HepG2 (cell line): ENCODE data around the gene ATP6V0A1. TPM values are rescaled to one million over a fixed set of nuclear protein-coding genes. Genes with fewer than 3 reads are reported as not detected.
A peak's percentile ranks its signal among the peaks of the same experiment; 100 is the strongest.

Source experiments
- CENPT ChIP-seq: sonication (generic); formaldehyde crosslinking; IDR thresholded peaks from 2 replicates; pipeline ENCODE4 v1.8.0; 2022; ENCODE audit warnings: low read depth, mild to moderate bottlenecking, moderate library complexity, missing genetic modification reagents
- MEIS2 ChIP-seq: sonication (generic); formaldehyde crosslinking; IDR thresholded peaks from 2 replicates; pipeline ENCODE4 v1.9.0; 2021; ENCODE audit warnings: mild to moderate bottlenecking, missing genetic modification reagents
- MYC ChIP-seq: sonication (generic); formaldehyde crosslinking; IDR thresholded peaks from 2 replicates; pipeline ENCODE4 v1.9.0; 2021; ENCODE audit warnings: missing genetic modification reagents, borderline replicate concordance
- NAIF1 ChIP-seq: sonication (generic); formaldehyde crosslinking; IDR thresholded peaks from 2 replicates; pipeline ENCODE4 v1.5.0; 2020; ENCODE audit warnings: mild to moderate bottlenecking, missing genetic modification reagents, borderline replicate concordance
- NONO ChIP-seq, 2 experiments: fragments of 450-650 bp in 1 of 2; sonication (generic) in 1 of 2; formaldehyde crosslinking in 1 of 2; IDR thresholded peaks in 1 of 2; conservative IDR thresholded peaks in 1 of 2; 2 replicates each; pipeline versions ENCODE4 v1.6.1 to v1.8.0; 2017 to 2022; ENCODE audit warnings: mild to moderate bottlenecking in 1 of 2, missing genetic modification reagents in 1 of 2, moderate library complexity in 1 of 2
- SAP130 ChIP-seq: IDR thresholded peaks from 2 replicates; pipeline ENCODE4 v1.6.1; 2016; ENCODE audit warnings: low read depth
- SATB2 ChIP-seq: sonication (generic); formaldehyde crosslinking; IDR thresholded peaks from 2 replicates; pipeline ENCODE4 v1.5.0; 2020; ENCODE audit warnings: missing genetic modification reagents
- THAP11 ChIP-seq: IDR thresholded peaks from 2 replicates; pipeline ENCODE4 v1.6.1; 2016; ENCODE audit warnings: missing biosample characterization, missing genetic modification reagents
- ZNF121 ChIP-seq: sonication (generic); formaldehyde crosslinking; IDR thresholded peaks from 2 replicates; pipeline ENCODE4 v1.5.0; 2020; ENCODE audit warnings: mild to moderate bottlenecking, missing genetic modification reagents
- ZNF138 ChIP-seq: sonication (generic); formaldehyde crosslinking; IDR thresholded peaks from 2 replicates; pipeline ENCODE4 v1.5.0; 2020; ENCODE audit warnings: mild to moderate bottlenecking, low read depth, missing genetic modification reagents
- ZNF160 ChIP-seq: sonication (generic); formaldehyde crosslinking; IDR thresholded peaks from 2 replicates; pipeline ENCODE4 v1.8.0; 2022; ENCODE audit warnings: mild to moderate bottlenecking, inconsistent platforms, missing genetic modification reagents
- ZNF354B ChIP-seq: sonication (generic); formaldehyde crosslinking; IDR thresholded peaks from 2 replicates; pipeline ENCODE4 v1.8.0; 2022; ENCODE audit warnings: mild to moderate bottlenecking, missing genetic modification reagents
- ZNF761 ChIP-seq: sonication (generic); formaldehyde crosslinking; conservative IDR thresholded peaks from 2 replicates; pipeline ENCODE4 v1.4.0; 2020; ENCODE audit warnings: mild to moderate bottlenecking, missing genetic modification reagents
- polyA plus RNA-seq, 8 experiments: library from polyadenylated mRNA; depleted of rRNA in 3 of 8; stranded (reverse) in 7 of 8; unstranded in 1 of 8; fragments of >200 nt; fragmentation: Illumina TruSeq in 4 of 8; extraction: Trizol in 4 of 8; gene quantifications; 2 replicates each; pipeline versions ENCODE4 v1.2.1 to v1.2.3, GENCODE V29; 2011 to 2016; ENCODE audit warnings: low read depth in 4 of 8, missing spikeins in 1 of 8, mixed read lengths in 1 of 8; ENCODE audit not compliant: insufficient read depth in 1 of 8
- total RNA-seq, 5 experiments: library from RNA; depleted of rRNA; stranded (reverse); fragments of >200 nt; fragmentation: Illumina TruSeq; extraction: Trizol; gene quantifications; 2 replicates each; pipeline ENCODE4 v1.2.3, GENCODE V29; 2016; ENCODE audit warnings: low read depth in 1 of 5
- TF ChIP-seq, protein P1 (sequence below): sonication (generic); formaldehyde crosslinking; IDR thresholded peaks from 2 replicates; pipeline ENCODE4 v1.5.1; 2020; ENCODE audit warnings: missing genetic modification reagents, mild to moderate bottlenecking, borderline replicate concordance
- TF ChIP-seq, protein P2 (sequence below): sonication (generic); formaldehyde crosslinking; IDR thresholded peaks from 2 replicates; pipeline ENCODE4 v1.5.0; 2020; ENCODE audit warnings: mild to moderate bottlenecking, missing genetic modification reagents, borderline replicate concordance
- TF ChIP-seq, protein P3 (sequence below): sonication (generic); formaldehyde crosslinking; IDR thresholded peaks from 2 replicates; pipeline ENCODE4 v1.4.0; 2020; ENCODE audit warnings: missing genetic modification reagents
- TF ChIP-seq, protein P4 (sequence below): sonication (generic); formaldehyde crosslinking; IDR thresholded peaks from 2 replicates; pipeline ENCODE4 v1.8.0; 2022; ENCODE audit warnings: missing genetic modification reagents, mild to moderate bottlenecking, borderline replicate concordance

Gene ATP6V0A1
- total and polyA plus RNA-seq, 2 of the 13 experiments (the other 11 are each of a cell fraction or from before 2014, with no cell fraction given): 27.9 to 54.1 TPM

DNA sequence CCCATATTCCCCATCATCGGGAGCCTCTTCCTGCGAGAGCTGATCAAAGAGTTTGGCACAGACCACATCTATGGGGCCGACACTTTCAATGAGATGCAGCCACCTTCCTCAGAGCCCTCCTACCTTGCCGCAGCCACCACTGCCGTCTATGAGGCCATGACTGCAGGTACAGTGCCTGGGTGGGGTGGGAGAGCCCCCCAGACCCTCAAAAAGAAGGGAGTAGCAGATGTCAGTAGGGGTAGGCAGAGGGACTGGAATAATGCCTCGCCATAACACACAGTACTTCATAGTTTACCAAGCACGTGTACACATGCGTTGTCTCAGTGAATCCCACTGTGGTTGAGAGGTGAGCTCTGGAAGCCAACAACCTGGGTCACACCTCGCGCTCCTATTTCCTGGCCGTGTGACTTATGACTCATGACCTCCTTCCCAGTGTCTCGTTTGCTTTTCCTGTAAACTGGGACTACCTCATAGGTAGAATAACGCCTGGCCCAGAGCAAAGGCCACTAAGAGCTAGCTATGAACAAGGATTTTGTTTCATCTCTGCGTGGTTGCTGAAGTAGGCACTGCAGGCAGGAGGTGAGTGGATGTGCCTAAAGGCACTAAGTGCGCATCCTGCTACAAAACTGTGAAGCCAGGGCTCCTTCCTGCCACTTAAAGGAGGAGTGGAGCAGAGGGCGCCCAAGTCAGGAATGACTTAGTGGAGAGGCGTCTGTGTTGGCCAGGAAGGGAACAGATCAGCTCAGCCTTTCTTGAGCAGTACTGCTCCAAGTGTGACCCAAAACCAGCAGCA is 82.6 kb downstream of the ATP6V0A1 start (continued):
- TF ChIP-seq, protein P1, sequence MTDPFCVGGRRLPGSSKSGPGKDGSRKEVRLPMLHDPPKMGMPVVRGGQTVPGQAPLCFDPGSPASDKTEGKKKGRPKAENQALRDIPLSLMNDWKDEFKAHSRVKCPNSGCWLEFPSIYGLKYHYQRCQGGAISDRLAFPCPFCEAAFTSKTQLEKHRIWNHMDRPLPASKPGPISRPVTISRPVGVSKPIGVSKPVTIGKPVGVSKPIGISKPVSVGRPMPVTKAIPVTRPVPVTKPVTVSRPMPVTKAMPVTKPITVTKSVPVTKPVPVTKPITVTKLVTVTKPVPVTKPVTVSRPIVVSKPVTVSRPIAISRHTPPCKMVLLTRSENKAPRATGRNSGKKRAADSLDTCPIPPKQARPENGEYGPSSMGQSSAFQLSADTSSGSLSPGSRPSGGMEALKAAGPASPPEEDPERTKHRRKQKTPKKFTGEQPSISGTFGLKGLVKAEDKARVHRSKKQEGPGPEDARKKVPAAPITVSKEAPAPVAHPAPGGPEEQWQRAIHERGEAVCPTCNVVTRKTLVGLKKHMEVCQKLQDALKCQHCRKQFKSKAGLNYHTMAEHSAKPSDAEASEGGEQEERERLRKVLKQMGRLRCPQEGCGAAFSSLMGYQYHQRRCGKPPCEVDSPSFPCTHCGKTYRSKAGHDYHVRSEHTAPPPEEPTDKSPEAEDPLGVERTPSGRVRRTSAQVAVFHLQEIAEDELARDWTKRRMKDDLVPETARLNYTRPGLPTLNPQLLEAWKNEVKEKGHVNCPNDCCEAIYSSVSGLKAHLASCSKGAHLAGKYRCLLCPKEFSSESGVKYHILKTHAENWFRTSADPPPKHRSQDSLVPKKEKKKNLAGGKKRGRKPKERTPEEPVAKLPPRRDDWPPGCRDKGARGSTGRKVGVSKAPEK: 0 out of 2 replicates have a peak, but pooled peaks have one; percentile 38
- TF ChIP-seq SATB2 (no peak), NAIF1 (CRISPR knock-in tag) (0 out of 2 replicates have a peak, but pooled peaks have one; percentile 44), NONO (IDR thresholded peaks at IDR 0.05) (no peak), NONO (CRISPR knock-in tag; conservative IDR thresholded peaks at IDR 0.05) (peak; percentile 72), ZNF138 (no peak), SAP130 (CRISPR knock-in tag) (peak; percentile 95), ZNF761 (CRISPR knock-in tag) (no peak; the same call in 1 of the 2 replicates), MYC (peak; percentile 74; the same call in 1 of the 2 replicates), ZNF354B (no peak), MEIS2 (CRISPR knock-in tag) (peak; percentile 81; the same call in 1 of the 2 replicates), ZNF160 (CRISPR knock-in tag) (no peak; the same call in 1 of the 2 replicates), CENPT (0 out of 2 replicates have a peak, but pooled peaks have one; percentile 55), THAP11 (peak; percentile 67), ZNF121 (CRISPR knock-in tag) (peak; percentile 56; the same call in 1 of the 2 replicates)
- TF ChIP-seq, protein P2, sequence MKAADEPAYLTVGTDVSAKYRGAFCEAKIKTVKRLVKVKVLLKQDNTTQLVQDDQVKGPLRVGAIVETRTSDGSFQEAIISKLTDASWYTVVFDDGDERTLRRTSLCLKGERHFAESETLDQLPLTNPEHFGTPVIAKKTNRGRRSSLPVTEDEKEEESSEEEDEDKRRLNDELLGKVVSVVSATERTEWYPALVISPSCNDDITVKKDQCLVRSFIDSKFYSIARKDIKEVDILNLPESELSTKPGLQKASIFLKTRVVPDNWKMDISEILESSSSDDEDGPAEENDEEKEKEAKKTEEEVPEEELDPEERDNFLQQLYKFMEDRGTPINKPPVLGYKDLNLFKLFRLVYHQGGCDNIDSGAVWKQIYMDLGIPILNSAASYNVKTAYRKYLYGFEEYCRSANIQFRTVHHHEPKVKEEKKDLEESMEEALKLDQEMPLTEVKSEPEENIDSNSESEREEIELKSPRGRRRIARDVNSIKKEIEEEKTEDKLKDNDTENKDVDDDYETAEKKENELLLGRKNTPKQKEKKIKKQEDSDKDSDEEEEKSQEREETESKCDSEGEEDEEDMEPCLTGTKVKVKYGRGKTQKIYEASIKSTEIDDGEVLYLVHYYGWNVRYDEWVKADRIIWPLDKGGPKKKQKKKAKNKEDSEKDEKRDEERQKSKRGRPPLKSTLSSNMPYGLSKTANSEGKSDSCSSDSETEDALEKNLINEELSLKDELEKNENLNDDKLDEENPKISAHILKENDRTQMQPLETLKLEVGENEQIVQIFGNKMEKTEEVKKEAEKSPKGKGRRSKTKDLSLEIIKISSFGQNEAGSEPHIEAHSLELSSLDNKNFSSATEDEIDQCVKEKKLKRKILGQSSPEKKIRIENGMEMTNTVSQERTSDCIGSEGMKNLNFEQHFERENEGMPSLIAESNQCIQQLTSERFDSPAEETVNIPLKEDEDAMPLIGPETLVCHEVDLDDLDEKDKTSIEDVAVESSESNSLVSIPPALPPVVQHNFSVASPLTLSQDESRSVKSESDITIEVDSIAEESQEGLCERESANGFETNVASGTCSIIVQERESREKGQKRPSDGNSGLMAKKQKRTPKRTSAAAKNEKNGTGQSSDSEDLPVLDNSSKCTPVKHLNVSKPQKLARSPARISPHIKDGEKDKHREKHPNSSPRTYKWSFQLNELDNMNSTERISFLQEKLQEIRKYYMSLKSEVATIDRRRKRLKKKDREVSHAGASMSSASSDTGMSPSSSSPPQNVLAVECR: peak; percentile 72; the same call in 1 of the 2 replicates
- TF ChIP-seq, protein P3, sequence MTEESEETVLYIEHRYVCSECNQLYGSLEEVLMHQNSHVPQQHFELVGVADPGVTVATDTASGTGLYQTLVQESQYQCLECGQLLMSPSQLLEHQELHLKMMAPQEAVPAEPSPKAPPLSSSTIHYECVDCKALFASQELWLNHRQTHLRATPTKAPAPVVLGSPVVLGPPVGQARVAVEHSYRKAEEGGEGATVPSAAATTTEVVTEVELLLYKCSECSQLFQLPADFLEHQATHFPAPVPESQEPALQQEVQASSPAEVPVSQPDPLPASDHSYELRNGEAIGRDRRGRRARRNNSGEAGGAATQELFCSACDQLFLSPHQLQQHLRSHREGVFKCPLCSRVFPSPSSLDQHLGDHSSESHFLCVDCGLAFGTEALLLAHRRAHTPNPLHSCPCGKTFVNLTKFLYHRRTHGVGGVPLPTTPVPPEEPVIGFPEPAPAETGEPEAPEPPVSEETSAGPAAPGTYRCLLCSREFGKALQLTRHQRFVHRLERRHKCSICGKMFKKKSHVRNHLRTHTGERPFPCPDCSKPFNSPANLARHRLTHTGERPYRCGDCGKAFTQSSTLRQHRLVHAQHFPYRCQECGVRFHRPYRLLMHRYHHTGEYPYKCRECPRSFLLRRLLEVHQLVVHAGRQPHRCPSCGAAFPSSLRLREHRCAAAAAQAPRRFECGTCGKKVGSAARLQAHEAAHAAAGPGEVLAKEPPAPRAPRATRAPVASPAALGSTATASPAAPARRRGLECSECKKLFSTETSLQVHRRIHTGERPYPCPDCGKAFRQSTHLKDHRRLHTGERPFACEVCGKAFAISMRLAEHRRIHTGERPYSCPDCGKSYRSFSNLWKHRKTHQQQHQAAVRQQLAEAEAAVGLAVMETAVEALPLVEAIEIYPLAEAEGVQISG (CRISPR knock-in tag): peak; percentile 65
- TF ChIP-seq, protein P4, sequence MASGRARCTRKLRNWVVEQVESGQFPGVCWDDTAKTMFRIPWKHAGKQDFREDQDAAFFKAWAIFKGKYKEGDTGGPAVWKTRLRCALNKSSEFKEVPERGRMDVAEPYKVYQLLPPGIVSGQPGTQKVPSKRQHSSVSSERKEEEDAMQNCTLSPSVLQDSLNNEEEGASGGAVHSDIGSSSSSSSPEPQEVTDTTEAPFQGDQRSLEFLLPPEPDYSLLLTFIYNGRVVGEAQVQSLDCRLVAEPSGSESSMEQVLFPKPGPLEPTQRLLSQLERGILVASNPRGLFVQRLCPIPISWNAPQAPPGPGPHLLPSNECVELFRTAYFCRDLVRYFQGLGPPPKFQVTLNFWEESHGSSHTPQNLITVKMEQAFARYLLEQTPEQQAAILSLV (CRISPR knock-in tag): peak; percentile 83
